WTC11 (cell line): ENCODE data around the gene CSTPP1. TPM values are rescaled to one million over a fixed set of nuclear protein-coding genes. Genes with fewer than 3 reads are reported as not detected.
"Not testable (repeated sequence)": the region's sequence is repeated elsewhere in the genome, so short reads cannot be mapped to it uniquely, and the experiment has no call there.

ENCODE experiments used
- ATAC-seq: fragments of 200-7000 bp; cut with Tn5 transposase; 2 replicates; pipeline ENCODE4 v1.10.0; 2021; ENCODE audit warnings: mild to moderate bottlenecking, moderate library complexity
- CTCF ChIA-PET: fragments of 300-600 bp; sonication (Branson Sonifier 250); formaldehyde crosslinking; loops from one replicate; lab custom pipeline; 2021; ENCODE audit warnings: antibody characterized with exemption; lab: Charles Lee
- POLR2A ChIA-PET: fragments of 350-600 bp; sonication (Branson Sonifier 250); formaldehyde crosslinking; loops from one replicate; lab custom pipeline; 2021; ENCODE audit warnings: antibody characterized with exemption; lab: Charles Lee
- DNase-seq: peaks from one replicate; pipeline ENCODE4 v3.0.0; 2021; ENCODE audit warnings: low spot score
- H3K27ac Mint-ChIP-seq: 2 replicates; pipeline ENCODE4 v1.8.0; 2021; ENCODE audit warnings: mixed read lengths
- H3K27me3 Mint-ChIP-seq: 2 replicates; pipeline ENCODE4 v1.8.0; 2021; ENCODE audit warnings: low read depth, mild to moderate bottlenecking, moderate library complexity, mixed read lengths
- H3K36me3 Mint-ChIP-seq: 2 replicates; pipeline ENCODE4 v1.8.0; 2021; ENCODE audit warnings: mixed read lengths
- H3K4me1 Mint-ChIP-seq: 2 replicates; pipeline ENCODE4 v1.8.0; 2022; ENCODE audit warnings: mixed read lengths
- H3K4me3 Mint-ChIP-seq: 2 replicates; pipeline ENCODE4 v1.8.0; 2021; ENCODE audit warnings: mild to moderate bottlenecking, moderate library complexity, mixed read lengths
- H3K9me3 Mint-ChIP-seq: 2 replicates; pipeline ENCODE4 v1.8.0; 2021; ENCODE audit warnings: mixed read lengths
- ATF3 ChIP-seq: sonication (generic); formaldehyde crosslinking; conservative IDR thresholded peaks from 2 replicates; pipeline ENCODE4 v1.8.1; 2022; ENCODE audit warnings: mild to moderate bottlenecking, missing genetic modification reagents
- ATF6 ChIP-seq: sonication (generic); formaldehyde crosslinking; IDR thresholded peaks from 2 replicates; pipeline ENCODE4 v1.8.1; 2023; ENCODE audit warnings: mild to moderate bottlenecking, missing genetic modification reagents
- CREB1 ChIP-seq: sonication (generic); formaldehyde crosslinking; IDR thresholded peaks from 2 replicates; pipeline ENCODE4 v1.8.0; 2023; ENCODE audit warnings: mild to moderate bottlenecking, missing genetic modification reagents
- CREM ChIP-seq: sonication (generic); formaldehyde crosslinking; IDR thresholded peaks from 2 replicates; pipeline ENCODE4 v1.8.1; 2022; ENCODE audit warnings: mild to moderate bottlenecking, missing genetic modification reagents, moderate library complexity
- ESRRA ChIP-seq: sonication (generic); formaldehyde crosslinking; IDR thresholded peaks from 2 replicates; pipeline ENCODE4 v1.8.1; 2022; ENCODE audit warnings: mild to moderate bottlenecking, missing genetic modification reagents, borderline replicate concordance
- GRHL2 ChIP-seq: fragments of 250-450 bp; sonication (Bioruptor Pico); IDR thresholded peaks from 2 replicates; pipeline ENCODE4 v1.8.0; 2022; ENCODE audit warnings: mild to moderate bottlenecking, moderate library complexity; ENCODE audit not compliant: insufficient replicate concordance, severe bottlenecking
- KAT7 ChIP-seq: sonication (generic); formaldehyde crosslinking; IDR thresholded peaks from 2 replicates; pipeline ENCODE4 v1.8.1; 2023; ENCODE audit warnings: missing genetic modification reagents, mild to moderate bottlenecking, borderline replicate concordance
- NFYB ChIP-seq: sonication (generic); formaldehyde crosslinking; conservative IDR thresholded peaks from 2 replicates; pipeline ENCODE4 v1.8.0; 2022; ENCODE audit warnings: low read depth, missing genetic modification reagents
- RELA ChIP-seq: sonication (generic); formaldehyde crosslinking; IDR thresholded peaks from 2 replicates; pipeline ENCODE4 v1.8.1; 2022; ENCODE audit warnings: missing genetic modification reagents, mild to moderate bottlenecking, borderline replicate concordance
- SMAD4 ChIP-seq: sonication (generic); formaldehyde crosslinking; IDR thresholded peaks from 2 replicates; pipeline ENCODE4 v1.8.0; 2022; ENCODE audit warnings: mild to moderate bottlenecking, missing genetic modification reagents
- SP1 ChIP-seq: sonication (generic); formaldehyde crosslinking; conservative IDR thresholded peaks from 2 replicates; pipeline ENCODE4 v1.8.1; 2022; ENCODE audit warnings: missing genetic modification reagents
- ZNF121 ChIP-seq: sonication (generic); formaldehyde crosslinking; IDR thresholded peaks from 2 replicates; pipeline ENCODE4 v1.8.0; 2023; ENCODE audit warnings: missing genetic modification reagents
- ZNF263 ChIP-seq: sonication (generic); formaldehyde crosslinking; IDR thresholded peaks from 2 replicates; pipeline ENCODE4 v1.8.1; 2022; ENCODE audit warnings: low read depth, mild to moderate bottlenecking, moderate library complexity, missing genetic modification reagents
- ZNF396 ChIP-seq: fragments of 250-450 bp; sonication (Bioruptor Pico); IDR thresholded peaks from 2 replicates; pipeline ENCODE4 v1.8.0; 2021; ENCODE audit warnings: mild to moderate bottlenecking, moderate library complexity, borderline replicate concordance
- ZNF423 ChIP-seq: fragments of 250-450 bp; sonication (Bioruptor Pico); IDR thresholded peaks from 2 replicates; pipeline ENCODE4 v2.1.2; 2022; ENCODE audit warnings: mild to moderate bottlenecking, moderate library complexity
- ZNF425 ChIP-seq: fragments of 250-450 bp; sonication (Bioruptor Pico); conservative IDR thresholded peaks from 2 replicates; pipeline ENCODE4 v1.9.0; 2021; ENCODE audit warnings: mild to moderate bottlenecking
- ZNF512 ChIP-seq: sonication (generic); formaldehyde crosslinking; IDR thresholded peaks from 2 replicates; pipeline ENCODE4 v1.8.1; 2022; ENCODE audit warnings: missing genetic modification reagents, borderline replicate concordance
- total RNA-seq: library from RNA; stranded (reverse); gene quantifications from 3 replicates; pipeline ENCODE4 v1.2.3, GENCODE V29; 2021
- TF ChIP-seq, protein P1 (sequence below): sonication (generic); formaldehyde crosslinking; IDR thresholded peaks from 2 replicates; pipeline ENCODE4 v1.8.0; 2022; ENCODE audit warnings: mild to moderate bottlenecking, missing genetic modification reagents
- TF ChIP-seq, protein P2 (sequence below): sonication (generic); formaldehyde crosslinking; IDR thresholded peaks from 2 replicates; pipeline ENCODE4 v1.8.0; 2022; ENCODE audit warnings: mild to moderate bottlenecking, missing genetic modification reagents
- TF ChIP-seq, protein P3 (sequence below): fragments of 200-600 bp; IDR thresholded peaks from 2 replicates; pipeline ENCODE4 v1.8.0; 2022; ENCODE audit warnings: antibody characterized with exemption

CSTPP1 gene
- total RNA-seq, 1 experiment from 2014 or later, result 23.6 TPM

- CTCF ChIA-PET, result interaction anchor here (0.7 to 1.2 kb wide), 2 partner anchors 72 to 174 kb away, joined by 3 to 4 read pairs; no protein-coding TSS in a partner anchor
- DNase-seq, H3K27ac Mint-ChIP-seq, POLR2A ChIA-PET, H3K4me3 Mint-ChIP-seq, H3K4me1 Mint-ChIP-seq, H3K36me3 Mint-ChIP-seq, H3K27me3 Mint-ChIP-seq, ATAC-seq, H3K9me3 Mint-ChIP-seq: not testable (repeated sequence)
- peak; percentile 56; the same call in 1 of the 2 replicates for TF ChIP-seq ZNF121 (CRISPR knock-in tag)
These were observed 144.2 kb downstream of the CSTPP1 start for GRCh38 chr11:47080775-47081174.

GRCh38 chr11:47083913-47084312, 147.4 kb downstream of the CSTPP1 start:
- ChIA-PET CTCF (no interaction called here), POLR2A (no interaction called here)
- H3K27me3 Mint-ChIP-seq, result no peaks in the 10 kb centered on the region
- ATAC-seq (no peak), DNase-seq (no peak)
- no peak overlapping the region for H3K27ac Mint-ChIP-seq
- H3K4me1 Mint-ChIP-seq, result no peaks in the 10 kb centered on the region
- H3K9me3 Mint-ChIP-seq, result no peaks in the 10 kb centered on the region
- H3K36me3 Mint-ChIP-seq, result no peaks in the 10 kb centered on the region
- TF ChIP-seq CREM, result no peak
- TF ChIP-seq ZNF396 (CRISPR knock-in tag), result no peak
- no peak for TF ChIP-seq ATF3 (CRISPR knock-in tag)
- no peak for TF ChIP-seq CREB1 (CRISPR knock-in tag)
- TF ChIP-seq ZNF425 (CRISPR knock-in tag), result no peak
- TF ChIP-seq SP1 (CRISPR knock-in tag), result no peak
- TF ChIP-seq KAT7 (CRISPR knock-in tag), result no peak
- no peak overlapping the region for H3K4me3 Mint-ChIP-seq

GRCh38 chr11:47087801-47088200, 151.2 kb downstream of the CSTPP1 start:
- no peak overlapping the region for H3K27ac Mint-ChIP-seq
- TF ChIP-seq RELA (CRISPR knock-in tag) (no peak), NFYB (CRISPR knock-in tag) (no peak), CREB1 (CRISPR knock-in tag) (no peak), GRHL2 (no peak)
- H3K4me1 Mint-ChIP-seq, result no peaks in the 10 kb centered on the region
- DNase-seq, result no peak
- no peak for ATAC-seq
- POLR2A ChIA-PET, result no interaction called here
- peaks cover 2% of the 10 kb centered on the region; the same call in 1 of the 2 replicates for H3K36me3 Mint-ChIP-seq
- no peak overlapping the region for H3K4me3 Mint-ChIP-seq
- CTCF ChIA-PET, result interaction anchor here (0.9 kb wide), 1 partner anchor 65 kb away, joined by 3 read pairs; no protein-coding TSS in a partner anchor
- H3K27me3 Mint-ChIP-seq, result no peaks in the 10 kb centered on the region
- H3K9me3 Mint-ChIP-seq, result peaks cover 5% of the 10 kb centered on the region

GRCh38 chr11:47093541-47093940, 157.0 kb downstream of the CSTPP1 start:
- ATAC-seq, result no peak
- Mint-ChIP-seq H3K27me3 (no peaks in the 10 kb centered on the region), H3K9me3 (peaks cover 12% of the 10 kb centered on the region), H3K4me3 (no peak overlapping the region), H3K4me1 (no peaks in the 10 kb centered on the region), H3K36me3 (peaks cover 10% of the 10 kb centered on the region), H3K27ac (no peak overlapping the region)
- no peak for DNase-seq
- ChIA-PET POLR2A (no interaction called here), CTCF (interaction anchor here (0.6 to 3.2 kb wide), 4 partner anchors 25 to 201 kb away, joined by 3 to 10 read pairs (median 3); no protein-coding TSS in a partner anchor)
- TF ChIP-seq ATF6, result no peak
- no peak for TF ChIP-seq ESRRA
- TF ChIP-seq, protein P1, sequence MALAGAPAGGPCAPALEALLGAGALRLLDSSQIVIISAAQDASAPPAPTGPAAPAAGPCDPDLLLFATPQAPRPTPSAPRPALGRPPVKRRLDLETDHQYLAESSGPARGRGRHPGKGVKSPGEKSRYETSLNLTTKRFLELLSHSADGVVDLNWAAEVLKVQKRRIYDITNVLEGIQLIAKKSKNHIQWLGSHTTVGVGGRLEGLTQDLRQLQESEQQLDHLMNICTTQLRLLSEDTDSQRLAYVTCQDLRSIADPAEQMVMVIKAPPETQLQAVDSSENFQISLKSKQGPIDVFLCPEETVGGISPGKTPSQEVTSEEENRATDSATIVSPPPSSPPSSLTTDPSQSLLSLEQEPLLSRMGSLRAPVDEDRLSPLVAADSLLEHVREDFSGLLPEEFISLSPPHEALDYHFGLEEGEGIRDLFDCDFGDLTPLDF, result no peak
- TF ChIP-seq, protein P2, sequence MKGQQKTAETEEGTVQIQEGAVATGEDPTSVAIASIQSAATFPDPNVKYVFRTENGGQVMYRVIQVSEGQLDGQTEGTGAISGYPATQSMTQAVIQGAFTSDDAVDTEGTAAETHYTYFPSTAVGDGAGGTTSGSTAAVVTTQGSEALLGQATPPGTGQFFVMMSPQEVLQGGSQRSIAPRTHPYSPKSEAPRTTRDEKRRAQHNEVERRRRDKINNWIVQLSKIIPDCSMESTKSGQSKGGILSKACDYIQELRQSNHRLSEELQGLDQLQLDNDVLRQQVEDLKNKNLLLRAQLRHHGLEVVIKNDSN (CRISPR knock-in tag), result no peak
- TF ChIP-seq CREB1 (CRISPR knock-in tag), result no peak
- no peak for TF ChIP-seq ZNF423 (CRISPR knock-in tag)
- TF ChIP-seq ZNF512 (CRISPR knock-in tag), result no peak
- TF ChIP-seq SMAD4 (CRISPR knock-in tag), result no peak
- TF ChIP-seq ZNF263, result no peak
- TF ChIP-seq, protein P3, sequence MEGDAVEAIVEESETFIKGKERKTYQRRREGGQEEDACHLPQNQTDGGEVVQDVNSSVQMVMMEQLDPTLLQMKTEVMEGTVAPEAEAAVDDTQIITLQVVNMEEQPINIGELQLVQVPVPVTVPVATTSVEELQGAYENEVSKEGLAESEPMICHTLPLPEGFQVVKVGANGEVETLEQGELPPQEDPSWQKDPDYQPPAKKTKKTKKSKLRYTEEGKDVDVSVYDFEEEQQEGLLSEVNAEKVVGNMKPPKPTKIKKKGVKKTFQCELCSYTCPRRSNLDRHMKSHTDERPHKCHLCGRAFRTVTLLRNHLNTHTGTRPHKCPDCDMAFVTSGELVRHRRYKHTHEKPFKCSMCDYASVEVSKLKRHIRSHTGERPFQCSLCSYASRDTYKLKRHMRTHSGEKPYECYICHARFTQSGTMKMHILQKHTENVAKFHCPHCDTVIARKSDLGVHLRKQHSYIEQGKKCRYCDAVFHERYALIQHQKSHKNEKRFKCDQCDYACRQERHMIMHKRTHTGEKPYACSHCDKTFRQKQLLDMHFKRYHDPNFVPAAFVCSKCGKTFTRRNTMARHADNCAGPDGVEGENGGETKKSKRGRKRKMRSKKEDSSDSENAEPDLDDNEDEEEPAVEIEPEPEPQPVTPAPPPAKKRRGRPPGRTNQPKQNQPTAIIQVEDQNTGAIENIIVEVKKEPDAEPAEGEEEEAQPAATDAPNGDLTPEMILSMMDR, result no peak
